Esophagus squamous epithelium (tissue), 5 donors: Measurements from ENCODE around the gene PADI6. TPM values are rescaled to one million over a fixed set of nuclear protein-coding genes. Genes with fewer than 3 reads are reported as not detected.

Source experiments
- DNase-seq: peaks from one replicate; lab custom pipeline; 2025; lab: John Stamatoyannopoulos, UW
- H3K27ac ChIP-seq, 4 donors: fragments of 200-600 bp; sonication (generic); one replicate each; pipeline ENCODE4 v1.5.1; 2016 to 2019; ENCODE audit warnings: mild to moderate bottlenecking in 1 of 4
- H3K27me3 ChIP-seq, 4 donors: fragments of 200-600 bp; sonication (generic); 1 replicate in 3 of 4; 2 replicates in 1 of 4; pipeline versions ENCODE4 v1.5.1 to v1.6.0; 2017 to 2021; ENCODE audit warnings: antibody characterized with exemption in 1 of 4
- H3K36me3 ChIP-seq, 3 donors: fragments of 200-600 bp; sonication (generic); one replicate each; pipeline ENCODE4 v1.5.1; 2016 to 2019
- H3K4me1 ChIP-seq, 3 donors: fragments of 200-600 bp; sonication (generic); one replicate each; pipeline ENCODE4 v1.5.1; 2017 to 2019
- H3K4me3 ChIP-seq, 4 donors: fragments of 200-600 bp; sonication (generic); 1 replicate in 3 of 4; 2 replicates in 1 of 4; pipeline ENCODE4 v1.5.1; 2016 to 2019; ENCODE audit warnings: mild to moderate bottlenecking in 2 of 4, moderate library complexity in 1 of 4
- H3K9me3 ChIP-seq, 3 donors: fragments of 200-600 bp; sonication (generic); one replicate each; pipeline ENCODE4 v1.5.1; 2016 to 2019
- CTCF ChIP-seq, 6 experiments: fragments of 450-650 bp in 4 of 6; fragments of 200-600 bp in 2 of 6; sonication (generic) in 2 of 6; IDR thresholded peaks; one replicate each; pipeline ENCODE4 v1.5.1; 2016 to 2019; ENCODE audit warnings: antibody characterized with exemption in 6 of 6, mild to moderate bottlenecking in 4 of 6, moderate library complexity in 4 of 6
- POLR2A ChIP-seq, 4 donors: fragments of 450-650 bp; IDR thresholded peaks; one replicate each; pipeline ENCODE4 v1.6.1; 2017; ENCODE audit warnings: antibody characterized with exemption in 4 of 4, mild to moderate bottlenecking in 4 of 4, moderate library complexity in 3 of 4
- WGBS, 2 donors: methylation state at CpG; one replicate each; pipeline ENCODE4 v1.1.5; 2018; 5-methylcytosine and 5-hydroxymethylcytosine counted together
- intact Hi-C: fragments of 100-400 bp; cut with DNase I; formaldehyde crosslinking; loops from one replicate; pipeline ENCODE4 v1.15.0; 2022
- total RNA-seq, 4 donors: library from RNA; depleted of rRNA; stranded (reverse); fragments of >200 nt; gene quantifications; one replicate each; pipeline ENCODE4 v1.1.0, GENCODE V29; 2016
- donor health status: DM: yes; HTN: yes; CAD: no.

The PADI6 gene
- total RNA-seq, 4 donors from 2014 or later: not detected

- H3K27ac ChIP-seq: no peak overlapping the region
- TF ChIP-seq CTCF (IDR thresholded peaks at IDR 0.05) (no peak), POLR2A (IDR thresholded peaks at IDR 0.05) (no peak)
- no peak overlapping the region for H3K4me3 ChIP-seq
- intact Hi-C loops: no loop called here
- WGBS, 2 donors: 71 to 80% methylated on average over 4 to 8 of the region's 18 CpGs
- no peaks in the 10 kb centered on the region for H3K9me3 ChIP-seq
- peaks cover 0 to 7% (median 0%) of the 10 kb centered on the region in 3 donors for H3K4me1 ChIP-seq
- H3K36me3 ChIP-seq: no peaks in the 10 kb centered on the region
- H3K27me3 ChIP-seq: peaks cover 0 to 40% (median 0%) of the 10 kb centered on the region in 4 donors
- DNase-seq: no peak
Measured at GRCh38 chr1:17372955-17373354, 959 bp downstream of the PADI6 start.

- intact Hi-C loops: no loop called here
- TF ChIP-seq CTCF (IDR thresholded peaks at IDR 0.05): no peak
- no peak for TF ChIP-seq POLR2A (IDR thresholded peaks at IDR 0.05)
- Histone ChIP-seq H3K27ac (no peak overlapping the region), H3K4me3 (no peak overlapping the region), H3K36me3 (no peaks in the 10 kb centered on the region), H3K9me3 (no peaks in the 10 kb centered on the region), H3K27me3 (peaks cover 0 to 47% (median 0%) of the 10 kb centered on the region in 4 donors), H3K4me1 (peaks cover 0 to 7% (median 0%) of the 10 kb centered on the region in 3 donors)
- DNase-seq: no peak
- WGBS, 2 donors: 85 to 87% methylated on average over 10 of the region's 10 CpGs
Measured at GRCh38 chr1:17375651-17376050, 3.7 kb downstream of the PADI6 start.

- WGBS, 2 donors: 14 to 23% methylated on average over 16 of the region's 16 CpGs
- peaks cover 0 to 54% (median 0%) of the 10 kb centered on the region in 4 donors for H3K27me3 ChIP-seq
- H3K4me1 ChIP-seq: peaks cover 0 to 7% (median 0%) of the 10 kb centered on the region in 3 donors
- no peaks in the 10 kb centered on the region for H3K36me3 ChIP-seq
- no peak for DNase-seq
- no peak overlapping the region for H3K27ac ChIP-seq
- intact Hi-C loops: no loop called here
- H3K4me3 ChIP-seq: no peak overlapping the region
- H3K9me3 ChIP-seq: no peaks in the 10 kb centered on the region
- TF ChIP-seq CTCF (IDR thresholded peaks at IDR 0.05) (no peak), POLR2A (IDR thresholded peaks at IDR 0.05) (no peak)
Measured at GRCh38 chr1:17377325-17377953, 5.4 kb downstream of the PADI6 start.

DNA sequence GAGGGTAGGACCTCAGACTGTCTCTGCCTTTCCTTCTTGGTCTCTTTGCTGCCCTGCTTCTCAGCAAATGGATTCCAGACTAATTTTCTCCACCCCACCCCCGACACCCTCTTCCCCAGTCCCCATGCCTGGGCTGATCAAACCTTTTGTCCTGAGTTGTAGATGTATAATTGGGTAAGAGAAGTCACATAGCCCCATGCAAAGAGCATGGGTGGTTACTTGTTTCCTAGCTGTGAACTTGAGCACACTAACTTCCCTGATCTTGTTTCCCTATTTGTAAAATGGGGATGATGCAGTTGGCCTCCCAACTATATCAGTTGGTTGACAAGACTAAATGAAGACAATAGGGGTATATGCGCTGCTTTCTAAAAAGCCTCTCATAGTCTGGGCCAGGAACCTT is 9.2 kb downstream of the PADI6 start:
- 75 to 86% methylated on average over 2 of the region's 2 CpGs for WGBS, 2 donors
- peaks cover 0 to 7% (median 0%) of the 10 kb centered on the region in 3 donors for H3K4me1 ChIP-seq
- intact Hi-C loops: no loop called here

GRCh38 chr1:17392199-17392740 is 20.3 kb downstream of the PADI6 start:
- Histone ChIP-seq H3K27ac (no peak overlapping the region), H3K9me3 (no peaks in the 10 kb centered on the region), H3K4me1 (no peaks in the 10 kb centered on the region), H3K36me3 (no peaks in the 10 kb centered on the region), H3K4me3 (no peak overlapping the region), H3K27me3 (peaks cover 0 to 11% (median 0%) of the 10 kb centered on the region in 4 donors)
- WGBS, 2 donors: 17 to 65% methylated on average over 1 to 6 of the region's 10 CpGs
- intact Hi-C loops: no loop called here
- TF ChIP-seq POLR2A (IDR thresholded peaks at IDR 0.05) (no peak), CTCF (IDR thresholded peaks at IDR 0.05) (no peak)
- DNase-seq: no peak

More for the DNA sequence above, 9.2 kb downstream of the PADI6 start:
- no peak for TF ChIP-seq POLR2A (IDR thresholded peaks at IDR 0.05)
- H3K27me3 ChIP-seq: peaks cover 0 to 48% (median 0%) of the 10 kb centered on the region in 4 donors
- H3K4me3 ChIP-seq: no peak overlapping the region
- H3K9me3 ChIP-seq: no peaks in the 10 kb centered on the region
- H3K36me3 ChIP-seq: no peaks in the 10 kb centered on the region
- DNase-seq: no peak
- no peak overlapping the region for H3K27ac ChIP-seq
